ENCODE data around the gene UBE2S. TPM values are rescaled to one million over a fixed set of nuclear protein-coding genes. Genes with fewer than 3 reads are reported as not detected.
A peak's percentile ranks its signal among the peaks of the same experiment; 100 is the strongest.
"Not testable (repeated sequence)": the region's sequence is repeated elsewhere in the genome, so short reads cannot be mapped to it uniquely, and the experiment has no call there.

The UBE2S gene
- total RNA-seq, 1 experiment from 2014 or later: 380 TPM

GRCh38 chr19:55405638-55406037, 1.9 kb downstream of the UBE2S start:
- Histone ChIP-seq H3K36me3 (replicated peaks; ENCODE audit: control insufficient read depth, insufficient read depth, low read length) (peaks cover 47% of the 10 kb centered on the region), H3K27me3 (ENCODE audit: control insufficient read depth, insufficient read depth, low read length) (no peaks in the 10 kb centered on the region), H3K4me3 (ENCODE audit: insufficient read depth, low read depth, low read length) (0 out of 2 replicates have a peak overlapping the region, but pooled peaks have one; percentile 96)
- no peak for DNase-seq

- Histone ChIP-seq H3K4me3 (ENCODE audit: insufficient read depth, low read depth, low read length) (no peak overlapping the region), H3K36me3 (replicated peaks; ENCODE audit: control insufficient read depth, insufficient read depth, low read length) (peaks cover 48% of the 10 kb centered on the region), H3K27me3 (ENCODE audit: control insufficient read depth, insufficient read depth, low read length) (no peaks in the 10 kb centered on the region)
- no peak for DNase-seq
Measured at GRCh38 chr19:55402509-55402908, 5.1 kb downstream of the UBE2S start.

GRCh38 chr19:55401390-55401789, 6.2 kb downstream of the UBE2S start:
- H3K27me3 ChIP-seq (ENCODE audit: control insufficient read depth, insufficient read depth, low read length); DNase-seq; H3K4me3 ChIP-seq (ENCODE audit: insufficient read depth, low read depth, low read length): not testable (repeated sequence)
- H3K36me3 ChIP-seq (replicated peaks; ENCODE audit: control insufficient read depth, insufficient read depth, low read length): peaks cover 44% of the 10 kb centered on the region

DNA sequence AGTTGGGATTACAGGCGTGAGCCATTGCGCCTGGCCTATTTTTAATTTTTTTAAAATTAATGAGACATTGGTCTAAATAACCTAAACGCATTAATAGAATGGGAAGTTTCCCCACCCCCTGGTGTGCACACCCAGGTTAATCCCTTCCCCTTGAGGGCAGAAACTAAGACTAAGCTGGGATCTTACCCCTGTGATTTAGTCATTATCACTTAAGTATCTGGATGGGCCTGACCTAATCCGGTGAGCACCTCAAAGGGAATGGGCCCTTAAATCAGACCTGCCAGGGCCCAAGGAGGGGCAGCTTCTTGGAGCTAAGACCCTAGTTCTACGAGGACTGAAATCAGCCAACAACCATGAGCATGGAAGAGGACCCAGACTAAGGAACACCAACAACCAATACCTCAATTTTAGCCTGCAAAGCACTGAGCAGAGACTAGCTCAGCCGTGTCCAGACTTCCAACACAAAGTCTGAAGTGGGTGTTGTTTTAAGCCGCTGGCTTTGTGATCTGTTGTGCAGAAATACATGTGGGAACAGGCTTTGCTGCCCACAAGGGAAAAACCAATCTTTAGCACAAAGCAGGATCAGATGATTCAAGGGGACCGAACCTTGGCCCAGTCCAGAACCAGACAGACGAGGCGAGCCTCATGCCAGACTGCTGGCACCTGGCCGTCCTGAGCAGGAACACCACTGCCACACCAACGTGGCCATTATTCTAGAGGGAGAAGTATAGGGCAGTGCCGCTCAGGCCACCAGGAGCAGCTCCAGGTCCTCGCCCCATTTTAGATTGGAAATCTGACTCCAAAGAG, 7.1 kb downstream of the UBE2S start:
- DNase-seq: peak; percentile 43
- Histone ChIP-seq H3K36me3 (replicated peaks; ENCODE audit: control insufficient read depth, insufficient read depth, low read length) (peaks cover 35% of the 10 kb centered on the region), H3K4me3 (ENCODE audit: insufficient read depth, low read depth, low read length) (no peak overlapping the region), H3K27me3 (ENCODE audit: control insufficient read depth, insufficient read depth, low read length) (no peaks in the 10 kb centered on the region)

DNA sequence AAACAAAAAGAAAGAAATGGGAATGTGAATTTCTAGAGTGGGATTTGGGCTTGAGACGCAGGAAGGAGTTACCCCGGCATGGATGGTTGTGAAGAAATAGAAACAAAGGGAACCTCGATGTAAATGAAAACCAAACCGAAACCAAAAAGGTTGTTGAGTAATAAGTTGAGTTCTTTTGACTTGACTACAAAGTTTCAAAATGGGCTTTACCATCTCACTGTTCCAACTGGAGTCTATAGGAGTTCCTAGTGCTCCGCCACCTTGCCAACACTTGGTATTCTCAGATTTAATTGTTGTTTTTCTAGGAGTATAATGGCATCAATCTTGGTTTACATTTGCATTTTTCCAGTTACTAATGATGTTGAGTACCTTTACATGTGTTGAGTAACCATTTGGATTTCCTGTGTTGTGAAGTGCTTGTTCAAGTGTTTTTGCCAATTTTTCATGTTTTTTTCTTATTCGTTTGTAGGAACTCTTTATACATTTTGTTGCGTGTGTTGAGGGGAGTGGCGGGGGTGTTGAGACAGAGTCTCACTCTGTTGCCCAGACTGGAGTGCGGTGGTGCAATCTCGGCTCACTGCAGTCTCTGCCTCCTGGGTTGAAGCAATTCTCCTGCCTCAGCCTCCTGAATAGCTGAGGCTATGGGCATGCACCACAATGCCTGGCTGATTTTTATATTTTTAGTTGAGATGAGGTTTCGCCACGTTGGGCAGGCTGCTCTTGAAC, 9.2 kb downstream of the UBE2S start:
- H3K36me3 ChIP-seq (replicated peaks; ENCODE audit: control insufficient read depth, insufficient read depth, low read length): peaks cover 22% of the 10 kb centered on the region
- no peak for DNase-seq
- H3K27me3 ChIP-seq (ENCODE audit: control insufficient read depth, insufficient read depth, low read length): no peaks in the 10 kb centered on the region
- no peak overlapping the region for H3K4me3 ChIP-seq (ENCODE audit: insufficient read depth, low read depth, low read length)

DNA sequence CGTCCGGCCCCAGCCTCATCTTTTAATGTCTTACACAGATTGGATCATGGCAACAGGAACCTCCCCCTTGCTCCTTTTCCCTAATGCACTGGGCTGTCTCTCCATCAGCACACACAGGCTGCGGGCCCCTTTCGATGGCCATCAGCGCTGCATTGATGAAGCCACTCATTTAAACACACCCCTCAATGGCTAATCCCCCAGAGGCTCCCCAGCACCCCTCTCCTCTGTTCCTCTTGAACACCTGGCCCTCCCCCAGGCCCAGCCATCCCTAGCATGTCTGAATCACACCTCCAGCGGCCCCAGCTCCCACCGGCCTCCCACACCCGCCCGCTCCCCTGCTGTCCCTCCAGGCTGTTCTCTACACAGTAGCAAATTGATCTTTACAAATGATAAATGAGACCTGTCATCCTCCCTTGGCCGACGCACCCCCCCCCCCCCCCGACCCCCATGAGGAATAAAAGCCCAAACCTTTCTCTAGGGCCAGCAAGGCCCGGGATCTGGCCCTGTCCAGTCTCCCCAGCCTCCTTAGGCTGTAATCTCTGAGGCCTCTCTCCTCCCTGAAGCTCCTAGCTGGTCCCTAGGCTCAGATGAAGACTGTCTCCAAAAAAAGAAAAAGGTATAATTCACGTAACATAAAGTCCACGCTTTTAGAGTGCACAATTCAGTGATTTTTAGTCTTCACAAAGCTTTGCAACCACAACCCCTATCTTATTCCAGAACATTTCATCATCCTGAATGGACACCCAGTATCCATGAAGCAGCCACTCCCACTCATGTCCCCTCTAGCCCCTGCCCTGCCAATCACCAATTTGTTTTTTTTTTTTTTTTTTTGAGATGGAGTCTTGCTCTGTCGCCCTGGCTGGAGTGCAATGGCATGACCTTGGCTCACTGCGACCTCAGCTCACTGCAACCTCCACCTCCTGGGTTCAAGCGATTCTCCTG, 14.5 kb downstream of the UBE2S start:
- Histone ChIP-seq H3K36me3 (replicated peaks; ENCODE audit: control insufficient read depth, insufficient read depth, low read length) (peaks cover 12% of the 10 kb centered on the region), H3K4me3 (ENCODE audit: insufficient read depth, low read depth, low read length) (no peak overlapping the region), H3K27me3 (ENCODE audit: control insufficient read depth, insufficient read depth, low read length) (no peaks in the 10 kb centered on the region)
- DNase-seq: peak; percentile 83

DNA sequence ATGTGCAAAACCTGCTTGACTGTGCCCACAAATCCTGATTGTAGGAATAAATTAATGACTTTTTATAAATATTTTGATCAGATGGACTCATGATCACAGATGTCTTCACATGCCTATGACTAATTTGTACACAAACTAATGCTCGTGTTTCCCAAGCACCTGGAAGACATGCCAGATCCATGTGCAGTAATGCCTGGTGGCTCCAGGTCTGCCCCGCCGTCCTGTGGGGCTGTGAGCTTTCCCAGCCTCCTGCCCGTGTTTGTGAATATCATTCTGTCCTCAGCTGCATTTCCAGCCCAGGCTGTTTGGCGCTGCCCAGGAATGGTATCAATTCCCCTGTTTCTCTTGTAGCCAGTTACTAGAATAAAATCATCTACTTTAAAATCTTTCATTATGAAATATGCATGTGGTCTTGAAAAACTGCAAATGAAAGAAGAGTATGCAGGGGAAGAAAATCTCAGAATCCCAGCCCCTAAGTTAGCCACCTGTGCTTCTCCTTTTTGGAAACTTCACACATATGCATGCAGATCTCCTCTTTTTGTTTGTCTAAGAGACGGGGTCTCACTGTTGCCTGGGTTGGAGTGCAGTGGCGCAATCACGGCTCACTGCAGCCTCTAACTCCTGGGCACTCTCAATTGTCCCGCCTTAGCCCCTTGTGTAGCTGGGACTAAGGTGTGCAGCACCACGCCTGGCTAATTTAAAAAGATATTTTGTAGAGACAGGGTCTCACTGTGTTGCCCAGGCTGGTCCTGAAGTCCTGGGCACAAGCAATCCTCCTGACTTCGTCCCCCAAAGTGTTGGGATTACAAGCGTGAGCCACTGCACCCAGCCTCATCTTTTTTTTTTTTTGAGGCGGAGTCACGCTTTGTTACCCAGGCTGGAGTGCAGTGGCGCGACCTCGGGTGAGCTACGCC, 15.6 kb downstream of the UBE2S start:
- Histone ChIP-seq H3K4me3 (ENCODE audit: insufficient read depth, low read depth, low read length) (no peak overlapping the region), H3K27me3 (ENCODE audit: control insufficient read depth, insufficient read depth, low read length) (no peaks in the 10 kb centered on the region)
- peak; percentile 53 for DNase-seq

DNA sequence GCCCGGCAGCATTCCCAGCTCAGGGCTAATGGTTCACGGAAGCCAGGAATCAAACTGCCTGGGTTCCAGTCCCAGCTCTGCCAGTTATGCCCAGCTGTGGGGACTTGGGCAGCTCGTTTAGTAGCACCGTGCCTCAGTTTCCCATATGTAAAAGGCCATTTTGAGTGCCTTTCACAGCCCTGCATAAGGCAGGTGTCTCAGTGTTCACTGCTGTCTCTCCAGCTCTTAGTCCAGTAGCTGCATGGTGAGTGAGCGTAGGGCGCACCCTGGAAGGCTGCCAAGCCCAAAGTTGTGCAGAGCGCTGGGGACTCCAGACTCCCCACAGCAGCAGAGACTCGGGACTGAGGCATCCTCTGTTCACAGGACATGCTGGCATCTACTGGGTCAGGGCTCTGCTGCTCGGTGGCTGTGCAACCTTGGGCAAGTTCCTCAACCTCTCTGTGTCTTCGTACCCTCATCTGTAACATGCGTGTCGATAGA, 16.4 kb downstream of the UBE2S start:
- Histone ChIP-seq H3K4me3 (ENCODE audit: insufficient read depth, low read depth, low read length) (no peak overlapping the region), H3K27me3 (ENCODE audit: control insufficient read depth, insufficient read depth, low read length) (no peaks in the 10 kb centered on the region), H3K36me3 (replicated peaks; ENCODE audit: control insufficient read depth, insufficient read depth, low read length) (peaks cover 28% of the 10 kb centered on the region)
- peak; percentile 36 for DNase-seq

More for the DNA sequence above, 15.6 kb downstream of the UBE2S start:
- H3K36me3 ChIP-seq (replicated peaks; ENCODE audit: control insufficient read depth, insufficient read depth, low read length): peaks cover 24% of the 10 kb centered on the region

GRCh38 chr19:55390461-55390880, 17.1 kb downstream of the UBE2S start:
- DNase-seq: peak; percentile 65
- H3K4me3 ChIP-seq (ENCODE audit: insufficient read depth, low read depth, low read length): no peak overlapping the region
- H3K36me3 ChIP-seq (replicated peaks; ENCODE audit: control insufficient read depth, insufficient read depth, low read length): peaks cover 28% of the 10 kb centered on the region
- H3K27me3 ChIP-seq (ENCODE audit: control insufficient read depth, insufficient read depth, low read length): no peaks in the 10 kb centered on the region

DNA sequence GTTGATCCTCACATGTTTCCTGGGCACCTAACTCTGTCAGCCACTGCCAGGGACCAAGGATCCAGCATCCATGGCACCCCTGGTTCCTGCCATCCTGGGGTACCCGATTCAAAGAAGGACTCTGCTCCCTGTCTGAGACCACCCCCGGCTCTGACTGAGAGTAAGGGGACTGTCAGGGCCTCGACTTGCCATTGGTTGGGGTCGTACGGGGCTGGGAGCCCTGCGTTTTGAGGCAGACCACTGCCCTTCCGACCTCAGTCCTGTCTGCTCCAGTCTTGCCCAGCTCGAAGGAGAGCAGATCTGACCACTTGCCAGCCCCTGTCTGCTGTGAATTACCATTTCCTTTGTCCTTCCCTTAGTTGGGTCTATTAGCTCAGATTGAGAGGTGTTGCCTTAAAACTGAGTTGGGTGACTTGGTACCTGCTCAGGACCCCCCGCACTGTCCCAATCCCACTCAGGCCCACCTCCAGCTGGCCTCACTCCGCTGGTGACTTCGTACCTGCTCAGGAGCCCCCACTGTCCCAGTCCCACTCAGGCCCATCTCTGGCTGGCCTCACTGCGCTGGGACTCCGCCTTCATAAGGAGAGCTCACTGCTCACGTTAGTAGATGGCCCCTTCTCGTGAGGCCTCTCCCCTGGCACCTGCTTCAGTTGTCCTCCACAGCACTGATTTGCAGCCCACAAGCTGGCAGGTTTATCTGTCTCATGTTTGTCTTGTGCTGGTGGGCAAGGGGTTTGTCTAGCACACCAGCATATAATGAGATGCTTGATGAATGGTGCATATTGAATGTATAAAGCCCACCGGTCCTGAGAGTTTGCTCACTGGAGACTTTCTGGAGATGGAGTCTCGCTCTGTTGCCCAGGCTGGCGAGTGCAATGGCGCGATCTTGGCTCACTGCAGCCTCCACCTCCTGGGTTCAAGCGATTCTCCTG, 17.9 kb downstream of the UBE2S start:
- H3K36me3 ChIP-seq (replicated peaks; ENCODE audit: control insufficient read depth, insufficient read depth, low read length): peaks cover 28% of the 10 kb centered on the region

GRCh38 chr19:55387736-55388497, 19.7 kb downstream of the UBE2S start:
- peak; percentile 38 for DNase-seq
- Histone ChIP-seq H3K4me3 (ENCODE audit: insufficient read depth, low read depth, low read length) (no peak overlapping the region), H3K36me3 (replicated peaks; ENCODE audit: control insufficient read depth, insufficient read depth, low read length) (peaks cover 28% of the 10 kb centered on the region), H3K27me3 (ENCODE audit: control insufficient read depth, insufficient read depth, low read length) (peaks cover 7% of the 10 kb centered on the region; the same call in 1 of the 2 replicates)

More for the DNA sequence above, 17.9 kb downstream of the UBE2S start:
- H3K27me3 ChIP-seq (ENCODE audit: control insufficient read depth, insufficient read depth, low read length): no peaks in the 10 kb centered on the region; the same call in 1 of the 2 replicates
- DNase-seq: peak; percentile 36
- no peak overlapping the region for H3K4me3 ChIP-seq (ENCODE audit: insufficient read depth, low read depth, low read length)

DNA sequence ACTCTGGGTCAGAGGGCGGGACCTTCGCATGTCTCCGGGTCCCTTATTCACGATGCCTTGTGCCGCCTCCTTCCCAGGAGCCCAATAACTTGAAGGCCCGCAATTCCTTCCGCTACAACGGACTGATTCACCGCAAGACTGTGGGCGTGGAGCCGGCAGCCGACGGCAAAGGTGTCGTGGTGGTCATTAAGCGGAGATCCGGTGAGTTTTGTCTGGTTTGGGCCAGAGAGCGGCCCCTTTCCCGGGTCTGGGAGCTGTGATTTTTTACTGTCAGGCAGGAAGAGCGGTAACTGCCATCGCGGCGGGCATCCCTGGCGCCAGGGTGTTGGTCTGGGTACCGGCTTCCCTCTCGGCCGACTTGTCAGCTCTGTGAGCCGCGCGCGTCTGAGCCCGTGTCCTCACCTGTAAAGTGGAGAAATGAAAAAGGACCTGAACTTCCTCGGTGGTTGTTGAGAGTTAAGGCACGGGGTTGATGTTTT, 21.1 kb downstream of the UBE2S start:
- DNase-seq: peak; percentile 33
- peak overlapping the region; percentile 94 for H3K4me3 ChIP-seq (ENCODE audit: insufficient read depth, low read depth, low read length)
- H3K36me3 ChIP-seq (replicated peaks; ENCODE audit: control insufficient read depth, insufficient read depth, low read length): peaks cover 28% of the 10 kb centered on the region
- H3K27me3 ChIP-seq (ENCODE audit: control insufficient read depth, insufficient read depth, low read length): peaks cover 13% of the 10 kb centered on the region; the same call in 1 of the 2 replicates

Data from H7 (cell line).